Endothelial cell of umbilical vein (primary cell): ENCODE data around the gene PDPN.

Source experiments
- CTCF ChIP-seq, 2 donors: IDR thresholded peaks; 1 replicate in 1 of 2; 2 replicates in 1 of 2; pipeline ENCODE4 v1.5.1; 2011; ENCODE audit warnings: low read length in 2 of 2, mild to moderate bottlenecking in 2 of 2, moderate library complexity in 2 of 2, control low read depth in 1 of 2, inconsistent platforms in 1 of 2, low read depth in 1 of 2; ENCODE audit not compliant: insufficient read depth in 1 of 2; ENCODE audit errors: extremely low read depth in 1 of 2
- EZH2 ChIP-seq: IDR thresholded peaks from 2 replicates; pipeline ENCODE4 v1.6.1; 2012; ENCODE audit warnings: borderline replicate concordance, low read depth, mild to moderate bottlenecking, moderate library complexity, low read length, inconsistent platforms; ENCODE audit not compliant: severe bottlenecking
- FOS ChIP-seq: IDR thresholded peaks from 2 replicates; pipeline ENCODE4 v1.6.1; 2011; ENCODE audit warnings: mild to moderate bottlenecking, low read length, moderate library complexity, borderline replicate concordance; ENCODE audit not compliant: insufficient read depth
- GATA2 ChIP-seq: IDR thresholded peaks from 2 replicates; pipeline ENCODE4 v1.7.0; 2011; ENCODE audit warnings: low read depth, mild to moderate bottlenecking, moderate library complexity, mixed read lengths, low read length; ENCODE audit not compliant: insufficient read length, insufficient read depth
- JUN ChIP-seq: IDR thresholded peaks from 2 replicates; pipeline ENCODE4 v1.6.1; 2011; ENCODE audit warnings: borderline replicate concordance, low read depth; ENCODE audit not compliant: insufficient read length, insufficient read depth
- MAX ChIP-seq: IDR thresholded peaks from 2 replicates; pipeline ENCODE4 v1.6.1; 2011; ENCODE audit not compliant: insufficient read depth, insufficient read length
- MYC ChIP-seq: IDR thresholded peaks from one replicate; pipeline ENCODE4 v1.6.1; 2011; ENCODE audit warnings: mild to moderate bottlenecking, low read depth, low read length
- POLR2A ChIP-seq: IDR thresholded peaks from 2 replicates; pipeline ENCODE4 v1.6.1; 2012; ENCODE audit warnings: low read depth, mild to moderate bottlenecking, control low read depth, low read length
- POLR2AphosphoS5 ChIP-seq: IDR thresholded peaks from 2 replicates; pipeline ENCODE4 v1.6.1; 2012; ENCODE audit warnings: low read depth, mild to moderate bottlenecking, control low read depth, low read length, moderate library complexity; ENCODE audit not compliant: insufficient read depth

GRCh38 chr1:13662493-13662892, 78.9 kb downstream of the PDPN start:
- no peak for TF ChIP-seq POLR2AphosphoS5
- no peak for TF ChIP-seq CTCF (IDR thresholded peaks at IDR 0.05; ENCODE audit: extremely low read depth in 1 of 2, insufficient read depth in 1 of 2, low read depth in 1 of 2, low read length in 2 of 2)
- no peak for TF ChIP-seq EZH2
- no peak for TF ChIP-seq MAX
- TF ChIP-seq POLR2A, result no peak
- TF ChIP-seq JUN, result no peak
- no peak for TF ChIP-seq MYC
- TF ChIP-seq FOS, result no peak
- no peak for TF ChIP-seq GATA2
